Stimulated activated CD4-positive, alpha-beta T cell treated with anti-CD3 and anti-CD28 coated beads, Interleukin-1b, Interleukin-23, amount 100 ng/mL, for 48 hours (primary cell): ENCODE measurements around the gene IGSF23.

Experiments
- DNase-seq: peaks from one replicate; pipeline ENCODE4 v3.0.0-alpha.2; 2020

IGSF23 gene, protein sequence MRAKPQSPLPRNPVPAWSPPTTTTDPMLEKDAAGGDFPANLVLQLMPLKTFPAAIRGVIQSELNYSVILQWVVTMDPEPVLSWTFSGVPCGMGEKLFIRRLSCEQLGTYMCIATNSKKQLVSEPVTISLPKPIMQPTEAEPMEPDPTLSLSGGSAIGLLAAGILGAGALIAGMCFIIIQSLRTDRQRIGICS

DNA sequence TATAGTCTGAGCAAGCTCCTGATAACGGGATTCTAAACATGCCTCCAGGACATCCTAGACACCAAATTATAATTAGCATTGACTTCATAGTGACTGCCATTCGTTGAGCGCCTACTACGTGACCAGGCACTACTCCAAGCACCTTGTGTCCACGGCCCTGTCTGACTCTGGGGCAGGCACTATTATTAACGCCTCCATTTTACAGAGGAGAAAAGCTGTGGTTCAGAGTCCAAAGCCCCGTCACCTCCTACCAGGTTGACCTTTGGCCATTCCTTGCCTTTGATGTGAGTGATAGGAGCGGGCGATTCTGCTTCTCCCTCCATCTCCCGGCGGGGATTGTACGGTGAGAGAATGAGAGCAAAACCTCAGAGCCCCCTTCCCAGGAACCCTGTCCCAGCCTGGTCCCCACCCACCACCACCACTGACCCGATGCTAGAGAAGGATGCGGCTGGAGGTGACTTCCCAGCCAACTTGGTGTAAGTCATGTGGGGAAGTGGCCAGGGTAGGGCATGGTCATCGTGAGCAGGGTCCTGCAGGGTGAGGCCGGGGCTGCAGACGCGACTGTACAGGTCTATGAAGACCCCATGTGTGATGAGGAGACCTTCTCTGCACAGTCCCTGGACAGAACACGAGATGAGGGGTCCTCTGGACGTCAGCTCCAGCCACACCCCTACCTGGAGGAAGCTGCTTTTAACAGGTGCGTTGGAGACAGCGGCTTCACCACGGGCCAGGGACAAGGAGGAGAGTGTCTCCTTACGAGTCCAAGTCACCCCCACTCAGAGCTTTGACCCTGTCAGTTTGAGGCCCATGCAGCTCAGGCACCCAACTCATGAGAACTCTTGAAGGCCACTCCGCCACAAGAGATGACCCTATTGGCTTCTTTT is at the start of gene IGSF23:
TSS of gene IGSF23 (plus strand) at position 269 of the 884 bp plus-strand sequence. CDS start at position 352, 83 bp downstream.
- DNase-seq: no peak

DNA sequence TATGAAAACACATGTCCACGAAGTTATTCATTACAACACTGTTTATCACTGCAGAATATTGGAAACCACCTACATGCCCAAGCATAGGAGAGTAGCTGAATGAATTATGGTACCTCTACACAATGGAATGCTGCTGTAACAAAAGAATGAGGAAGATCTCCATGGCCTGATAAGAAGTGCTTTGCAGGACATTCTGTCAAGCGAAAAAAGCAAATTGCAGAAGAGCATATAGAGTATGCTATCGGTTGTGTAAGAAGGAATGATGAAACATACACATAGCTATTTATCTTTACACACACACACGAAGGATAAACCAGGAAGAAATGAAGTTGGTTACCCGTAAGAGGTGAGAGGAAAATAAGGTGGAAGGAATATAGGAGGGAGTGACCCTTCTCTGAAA is 46.4 kb upstream of the IGSF23 start:
- DNase-seq: no peak

DNA sequence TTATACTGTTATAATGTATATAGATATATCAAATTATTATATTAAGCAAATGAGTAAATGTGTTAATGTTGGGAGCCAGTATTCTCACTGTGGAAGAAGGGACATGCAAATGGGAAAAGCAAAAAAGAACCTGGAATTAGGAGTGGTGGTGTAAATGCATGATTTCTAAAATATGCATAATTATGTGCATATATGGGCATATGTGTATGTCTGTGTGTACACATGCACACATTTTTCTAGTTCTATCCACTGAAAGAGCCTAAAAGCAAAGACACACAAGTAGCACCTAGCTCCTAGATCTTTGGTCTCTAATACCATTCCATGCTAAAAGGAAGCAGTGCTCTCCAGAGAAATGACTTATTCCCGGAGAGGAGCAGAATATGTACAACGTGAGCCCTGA is 45.6 kb upstream of the IGSF23 start:
- no peak for DNase-seq

DNA sequence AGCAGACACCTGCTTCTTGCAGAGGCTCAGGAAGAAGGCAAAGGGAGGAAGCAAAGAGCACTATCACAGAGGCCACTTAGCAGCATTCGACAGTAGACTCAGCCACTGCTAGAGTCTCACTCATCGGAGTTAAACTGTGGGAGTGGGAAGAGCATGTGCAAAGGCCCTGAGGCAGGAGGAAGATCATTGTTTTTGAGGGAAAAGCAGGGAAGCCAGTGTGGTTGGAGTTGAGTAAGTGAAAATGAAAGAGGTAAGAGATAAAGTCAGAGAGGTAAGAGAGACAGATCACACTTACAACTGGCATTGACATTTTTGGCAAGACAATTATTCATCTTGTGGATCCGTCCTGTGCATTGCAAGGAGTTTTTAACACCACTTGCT is 42.8 kb upstream of the IGSF23 start:
- no peak for DNase-seq

DNA sequence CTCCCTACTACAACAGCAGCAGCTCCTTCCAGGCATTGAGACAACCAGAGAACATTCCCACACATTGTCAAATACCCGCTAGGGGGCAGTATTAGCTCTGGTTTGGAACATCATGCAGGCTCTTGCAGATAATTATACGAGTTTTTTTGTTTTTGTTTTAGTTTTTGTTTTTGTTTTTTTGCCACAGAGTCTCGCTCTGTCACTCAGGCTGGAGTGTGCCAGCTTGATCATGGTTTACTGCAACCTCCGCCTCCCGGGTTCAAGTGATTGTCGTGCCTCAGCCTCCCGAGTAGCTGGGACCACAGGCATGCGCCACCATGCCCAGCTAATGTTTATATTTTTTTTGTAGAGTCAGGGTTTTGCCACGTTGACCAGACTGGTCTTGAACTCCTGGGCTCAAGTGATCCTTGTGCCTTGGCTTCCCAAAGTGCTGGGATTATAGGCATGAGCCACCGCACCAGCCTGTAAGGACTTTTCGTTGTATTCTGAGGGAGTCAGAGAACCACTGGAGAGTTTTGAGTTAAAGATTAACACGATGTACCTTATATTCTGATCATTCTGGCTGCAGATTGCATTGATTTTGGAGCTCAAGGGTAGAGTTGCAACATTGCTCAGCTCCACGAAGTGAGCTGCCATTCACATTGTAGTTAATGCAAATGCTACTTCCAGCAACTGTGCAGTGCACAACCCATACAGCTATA is 42.2 kb upstream of the IGSF23 start:
- peak; percentile 48 for DNase-seq

DNA sequence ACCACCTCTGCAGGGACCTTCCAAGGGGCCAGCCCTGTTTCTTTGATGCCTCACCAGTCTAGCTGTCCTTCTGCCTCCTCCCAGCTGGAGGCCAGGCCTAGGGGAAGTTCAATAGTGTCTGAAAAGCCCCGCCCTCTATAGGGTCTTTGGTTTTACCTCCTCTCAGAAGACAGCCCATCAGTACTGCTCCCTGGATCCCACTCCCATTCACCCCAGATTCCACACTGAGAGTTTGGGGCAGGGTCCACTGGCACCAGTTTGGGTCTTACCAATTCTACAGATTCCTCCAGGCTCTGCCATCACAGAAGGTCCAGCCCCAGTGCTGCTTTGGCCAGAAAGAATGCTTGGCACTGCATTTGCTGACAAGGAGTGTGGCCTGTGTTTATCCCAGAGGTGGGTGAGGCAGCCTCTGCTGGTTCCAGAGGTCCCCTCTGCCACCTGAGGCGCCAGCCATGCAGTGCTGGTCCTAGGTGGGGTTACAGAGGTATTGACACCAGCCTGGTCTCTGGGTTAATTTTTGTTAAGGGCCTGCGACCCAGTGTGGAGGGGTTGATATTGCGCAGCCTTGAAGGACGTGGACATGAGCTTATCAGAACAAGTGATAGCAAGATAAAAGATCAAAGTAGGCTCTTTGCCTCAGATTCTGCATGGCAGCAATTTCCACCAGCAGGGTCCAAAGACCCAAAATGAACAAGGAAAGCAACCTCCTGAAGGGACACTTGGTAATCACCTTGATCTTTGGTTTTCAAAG is 41.4 kb upstream of the IGSF23 start:
- no peak for DNase-seq

DNA sequence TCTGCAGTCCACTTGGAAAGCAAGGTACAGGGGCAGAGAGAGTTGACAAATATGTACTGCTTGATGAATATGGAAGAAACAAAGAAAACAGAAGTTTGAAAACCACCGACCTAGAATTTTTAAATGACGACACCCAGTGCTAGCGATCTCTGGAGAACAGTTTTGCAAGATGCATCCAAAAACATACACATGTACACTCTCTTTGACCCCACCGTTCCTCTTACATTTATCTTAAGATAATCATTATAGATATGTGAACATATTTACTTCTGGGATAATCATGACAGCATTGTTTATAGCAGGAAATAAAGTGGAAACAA is 40.8 kb upstream of the IGSF23 start:
- no peak for DNase-seq

DNA sequence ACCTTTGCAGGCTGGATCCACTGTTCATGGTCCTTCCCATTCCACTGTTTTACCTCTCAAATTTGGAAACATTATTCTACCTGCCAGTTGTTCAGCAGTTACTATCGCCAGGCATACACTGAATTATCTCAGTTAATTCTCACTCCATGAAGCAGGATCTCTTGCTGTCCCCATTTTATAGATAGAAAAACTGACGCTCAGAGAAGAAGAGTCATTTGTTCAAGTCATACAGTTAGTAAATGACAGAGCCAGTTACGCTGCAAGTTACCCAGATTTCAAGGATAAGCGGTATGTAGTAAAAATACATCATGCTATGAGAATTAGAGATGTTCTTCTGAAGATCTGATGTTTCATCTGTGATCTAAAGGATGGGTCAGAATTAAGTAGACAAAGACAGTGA is 40.2 kb upstream of the IGSF23 start:
- DNase-seq: no peak

DNA sequence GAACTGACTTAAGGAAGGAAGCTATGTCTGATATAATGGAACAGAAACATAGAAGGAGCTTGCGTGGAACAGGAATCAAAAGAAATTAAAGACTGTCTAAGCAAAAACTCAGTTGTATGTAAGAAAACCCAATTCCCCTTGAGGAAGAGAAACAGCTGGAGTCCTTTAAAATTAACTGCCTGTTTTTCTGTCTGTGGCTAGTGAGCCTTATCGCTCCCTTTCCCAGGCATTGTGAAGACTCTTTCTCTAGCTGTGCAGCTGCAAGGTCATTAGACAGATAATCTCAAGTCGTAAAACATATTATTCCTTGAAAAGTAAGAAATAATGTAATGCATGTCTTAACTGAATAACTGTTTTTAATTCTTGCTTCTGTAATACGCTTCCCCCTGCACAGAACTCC is 39.7 kb upstream of the IGSF23 start:
- DNase-seq: no peak

DNA sequence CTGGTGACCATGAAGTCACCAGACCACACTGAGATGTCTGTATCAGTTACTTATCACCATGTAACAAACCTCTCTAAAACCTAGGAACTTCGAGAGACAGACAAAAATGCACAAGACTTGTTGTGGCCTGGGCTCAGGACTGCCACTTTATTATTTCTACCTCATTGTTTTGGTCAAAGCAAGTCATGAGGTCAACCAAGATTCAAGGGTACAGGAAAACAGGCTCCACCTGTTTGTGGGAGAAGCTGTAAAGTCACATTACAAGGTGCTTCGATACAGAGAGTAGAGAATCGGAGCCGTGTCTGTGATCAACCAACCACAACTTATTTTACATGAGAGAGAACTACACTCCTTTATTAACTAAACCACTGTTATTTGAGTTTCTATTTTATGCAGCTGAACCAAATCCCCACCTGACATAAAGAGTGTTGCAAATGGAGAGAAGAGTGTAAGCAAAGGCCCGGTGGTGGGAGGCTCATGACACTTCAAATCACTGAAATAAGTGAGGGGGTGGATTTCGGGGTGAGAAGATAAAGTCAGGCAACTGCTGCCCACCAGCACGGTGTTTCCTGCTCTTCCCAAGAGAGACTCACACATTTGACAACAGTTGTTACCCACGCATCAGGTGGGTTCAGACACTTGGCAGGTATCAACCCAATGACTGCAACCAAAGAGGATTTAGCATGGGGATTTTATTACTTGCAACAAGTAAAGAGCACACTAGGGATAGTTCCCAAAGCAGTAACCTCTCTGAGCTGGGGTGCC is 39.0 kb upstream of the IGSF23 start:
- no peak for DNase-seq

DNA sequence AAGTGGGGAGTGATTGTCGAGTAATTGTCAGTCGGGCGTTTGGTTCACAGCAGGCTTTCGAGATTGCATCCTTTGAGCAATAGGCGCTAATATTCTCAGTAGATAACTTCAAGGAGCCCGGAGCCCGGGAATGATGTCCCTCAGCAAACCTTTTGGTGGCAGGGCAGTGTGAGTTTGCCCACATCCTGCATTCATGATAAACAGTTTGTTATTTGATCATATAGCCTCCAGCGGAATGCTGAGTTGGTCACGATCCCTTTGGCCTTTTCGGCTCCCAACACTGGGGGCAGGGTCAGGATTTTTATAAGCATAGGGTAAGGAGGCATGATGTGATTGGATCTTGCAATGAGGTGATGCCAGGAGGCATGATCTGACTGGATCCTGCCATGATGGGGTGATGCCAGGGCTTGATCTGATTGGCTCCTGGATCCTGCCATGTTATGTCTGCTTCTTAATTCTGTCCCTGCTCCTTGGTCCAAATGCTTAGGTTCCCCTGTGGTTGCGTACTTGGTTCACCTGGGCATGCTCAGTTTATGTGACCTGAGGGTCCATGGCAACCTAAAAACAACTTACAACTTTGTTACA is 38.2 kb upstream of the IGSF23 start:
- DNase-seq: no peak

DNA sequence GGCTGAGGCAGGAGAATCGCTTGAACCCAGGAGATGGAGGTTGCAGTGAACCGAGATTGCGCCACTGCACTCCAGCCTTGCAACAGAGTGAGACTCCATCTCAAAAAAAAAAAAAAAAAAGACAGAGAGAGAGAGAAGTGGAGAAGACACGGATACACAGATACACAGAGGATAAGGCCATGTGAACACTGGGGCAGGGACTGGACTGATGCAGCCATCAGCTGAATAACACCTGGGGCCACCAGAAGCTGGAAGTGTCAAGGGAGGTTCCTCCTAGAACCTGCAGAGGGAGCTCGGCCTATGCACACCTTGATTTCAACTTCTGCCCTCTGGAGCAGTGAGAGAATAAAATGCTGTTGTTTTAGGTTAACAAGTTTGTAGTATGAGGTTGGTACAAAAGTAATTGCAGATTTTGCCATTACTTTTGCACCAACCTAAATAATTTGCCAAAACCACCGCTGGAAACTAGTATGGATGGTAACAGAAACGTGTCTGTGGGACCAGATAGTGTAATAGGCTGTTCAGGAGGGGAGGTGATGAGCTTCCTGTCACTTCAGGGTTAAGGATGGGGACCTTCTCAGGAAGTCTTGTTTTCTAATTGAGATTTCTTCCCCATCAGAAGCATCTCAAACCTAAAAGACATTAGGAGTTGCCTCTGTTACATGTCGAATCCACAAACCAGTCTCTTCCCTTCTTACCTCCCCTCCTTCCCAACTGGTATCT is 36.4 kb upstream of the IGSF23 start:
- peak; percentile 37 for DNase-seq

DNA sequence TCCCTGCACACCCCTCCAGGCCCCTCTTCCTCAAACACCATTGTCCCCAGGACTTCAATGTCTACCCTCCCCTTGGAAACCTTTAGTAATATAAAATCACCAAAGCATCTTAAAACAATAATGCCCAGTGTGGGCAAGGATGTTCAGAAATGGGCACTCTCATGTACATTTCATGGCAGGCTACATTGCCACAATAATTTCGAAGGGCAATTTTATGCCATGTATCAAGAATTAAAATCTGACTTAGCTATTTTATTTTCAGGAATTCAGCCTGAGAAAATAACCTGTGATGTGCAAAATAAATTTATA is 35.8 kb upstream of the IGSF23 start:
- DNase-seq: no peak

DNA sequence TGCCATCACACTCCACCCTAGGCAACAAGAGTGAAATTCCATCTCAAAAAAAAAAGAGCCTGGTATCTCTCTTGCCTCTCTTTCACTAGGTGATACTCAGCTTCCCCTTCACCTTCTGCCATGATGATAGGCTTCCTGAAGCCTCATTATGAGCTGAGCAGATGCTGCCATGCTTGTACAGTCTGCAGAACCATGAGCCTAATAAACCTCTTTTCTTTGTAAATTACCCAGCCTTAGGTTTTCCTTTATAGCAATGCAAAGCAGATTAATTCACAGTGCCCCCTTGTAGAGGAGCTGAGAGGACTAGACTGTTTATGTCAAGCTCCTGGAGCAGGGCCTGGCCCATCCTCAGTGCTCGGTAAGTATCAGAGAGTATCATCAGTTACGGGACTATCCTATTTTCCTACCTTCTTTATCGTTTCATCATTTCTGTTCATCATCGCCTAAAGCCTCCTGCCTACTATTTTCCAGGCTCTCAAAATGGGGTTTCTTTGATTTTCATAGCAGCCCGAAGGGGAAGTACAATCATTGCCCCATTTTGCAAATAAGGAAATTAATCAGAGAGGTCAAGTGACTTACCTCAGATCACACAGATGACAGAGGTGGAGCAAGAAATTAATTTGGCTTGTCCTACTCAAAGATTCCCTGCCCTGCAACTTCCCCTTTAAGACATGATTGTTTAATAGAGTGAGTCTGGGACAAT is 33.5 kb upstream of the IGSF23 start:
- DNase-seq: no peak

DNA sequence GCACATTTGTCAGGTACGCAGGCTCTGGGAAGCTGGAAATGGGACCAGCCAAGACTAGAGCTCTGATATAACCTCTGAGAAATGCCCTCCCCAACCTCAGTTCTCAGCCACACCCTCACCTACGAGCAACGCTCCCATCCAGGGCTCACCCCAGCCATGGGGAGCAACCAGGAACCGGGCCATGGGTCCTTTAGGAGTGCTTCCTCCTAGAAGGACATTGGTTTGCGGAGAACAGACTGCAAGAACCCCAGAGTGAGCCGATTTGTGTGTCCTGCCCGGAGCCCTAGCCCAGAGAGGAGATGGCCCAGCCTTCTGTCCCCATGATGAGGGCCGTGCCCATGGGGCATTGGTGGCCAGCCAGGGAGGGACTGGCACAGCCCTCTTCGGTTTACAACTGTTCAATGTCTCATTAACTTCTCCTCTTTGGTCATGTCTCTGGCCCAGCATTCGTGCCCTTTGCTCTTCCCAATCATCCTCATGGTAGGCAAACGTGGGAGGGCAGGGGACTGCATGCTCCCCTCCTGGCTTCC is 32.9 kb upstream of the IGSF23 start:
- DNase-seq: no peak

DNA sequence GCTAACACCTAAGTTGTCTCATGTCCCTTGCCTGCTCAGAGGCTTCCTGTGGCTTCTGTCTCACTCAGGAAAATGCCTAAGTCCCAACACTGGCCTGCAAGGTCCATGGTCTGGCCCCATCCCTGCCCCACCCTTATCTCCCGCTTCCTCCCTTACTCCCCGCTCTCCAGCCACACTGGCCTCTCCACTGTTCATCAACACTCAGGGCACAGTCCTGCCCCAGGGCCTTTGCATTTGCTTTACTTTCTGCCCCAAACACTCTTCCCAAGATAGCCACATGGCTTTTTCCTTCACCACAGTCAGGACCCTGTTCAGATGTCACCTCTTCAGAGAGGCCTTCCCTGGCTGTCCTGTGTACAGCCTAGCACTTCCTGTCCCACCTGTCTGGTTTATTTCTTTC is 32.1 kb upstream of the IGSF23 start:
- no peak for DNase-seq

DNA sequence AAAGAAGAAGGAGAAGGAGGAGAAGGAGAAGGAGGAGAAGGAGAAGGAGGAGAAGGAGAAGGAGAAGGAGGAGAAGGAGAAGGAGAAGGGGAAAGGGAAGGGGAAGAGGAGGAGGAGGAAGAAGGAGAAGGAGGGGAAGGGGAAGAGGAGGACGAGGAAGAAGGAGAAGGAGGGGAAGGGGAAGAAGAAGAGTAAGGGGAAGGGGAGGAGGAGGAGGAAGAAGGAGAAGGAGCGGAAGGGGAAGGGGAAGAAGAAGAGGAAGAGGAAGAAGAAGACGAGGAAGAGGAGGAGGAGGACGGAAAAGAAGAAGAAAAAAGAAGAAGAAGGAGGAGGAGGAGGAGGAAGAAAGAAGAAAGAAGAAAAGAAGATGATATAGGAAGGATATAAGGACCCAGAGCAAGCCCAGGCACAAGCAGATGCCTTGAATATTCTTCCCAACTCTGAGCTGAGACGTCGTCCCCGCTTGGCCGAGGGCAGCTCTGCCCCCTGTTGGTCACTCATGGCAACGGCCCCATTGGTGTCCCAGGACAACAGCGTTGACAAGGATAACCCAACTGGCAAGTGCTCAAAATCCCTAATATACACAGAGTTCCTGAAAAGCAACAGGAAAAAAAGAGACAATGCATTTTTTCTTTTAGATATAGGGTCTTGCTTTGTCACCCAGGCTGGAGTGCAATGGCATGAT is 30.6 kb upstream of the IGSF23 start:
- peak; percentile 34 for DNase-seq

DNA sequence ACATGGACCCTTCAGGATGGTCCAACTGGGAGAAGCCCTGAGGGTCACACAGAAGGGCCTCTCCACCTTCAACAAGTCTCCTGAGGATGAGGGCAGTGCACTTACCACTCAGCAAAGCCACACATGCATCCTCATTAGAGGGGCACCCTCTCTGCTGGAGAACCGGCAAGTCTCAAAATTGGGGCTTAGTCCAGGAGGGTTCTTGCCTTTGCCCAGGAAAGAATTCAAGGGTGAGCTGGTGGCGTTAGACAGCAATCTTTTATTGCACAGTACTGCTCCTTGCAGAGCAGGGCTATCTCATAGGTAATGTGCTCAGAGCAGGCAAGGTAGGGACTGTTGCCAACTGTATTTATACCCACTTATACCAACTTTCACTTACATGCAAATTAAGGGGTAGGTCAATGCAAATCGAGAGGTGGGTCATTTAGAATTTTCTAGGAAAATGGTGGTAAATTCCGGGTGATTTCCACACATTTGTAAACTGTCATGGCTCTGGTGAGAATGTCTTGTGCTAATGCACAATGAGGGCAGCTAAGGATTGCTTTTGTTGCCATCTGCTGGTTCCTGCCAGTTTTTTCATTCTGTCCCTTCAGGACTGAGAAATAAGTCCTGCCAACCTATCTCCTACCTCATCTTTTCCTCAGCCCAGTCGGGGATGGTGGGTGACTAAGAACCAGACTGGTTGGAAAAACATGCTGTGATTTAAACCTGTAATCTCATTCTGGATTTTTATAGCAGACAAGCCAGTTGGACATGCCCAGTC is 27.8 kb upstream of the IGSF23 start:
- DNase-seq: no peak
